Kidney (tissue), 14 donors: Measurements from ENCODE around the gene ZNF516. TPM values are rescaled to one million over a fixed set of nuclear protein-coding genes. Genes with fewer than 3 reads are reported as not detected.

Experiments
- DNase-seq, 5 donors: peaks; one replicate each; pipeline ENCODE4 v3.0.0-alpha.2; 2013 to 2020
- FAIRE-seq: peaks from 2 replicates; lab custom pipeline; 2012; peaks lifted over from hg19 to GRCh38; lab: Jason Lieb, UNC
- H3K27ac ChIP-seq, 2 donors: one replicate each; pipeline ENCODE4 v1.7.0; 2013; ENCODE audit warnings: low read depth in 2 of 2, low read length in 2 of 2, inconsistent platforms in 1 of 2
- H3K27me3 ChIP-seq: one replicate; pipeline ENCODE4 v1.7.1; 2013; ENCODE audit warnings: low read length, inconsistent platforms; ENCODE audit not compliant: control insufficient read depth, insufficient read depth
- H3K36me3 ChIP-seq, 3 donors: one replicate each; pipeline versions ENCODE4 v1.7.0 to v1.7.1; 2013; ENCODE audit warnings: low read length in 3 of 3, control low read depth in 1 of 3, inconsistent platforms in 1 of 3; ENCODE audit not compliant: insufficient read depth in 3 of 3, control insufficient read depth in 2 of 3
- H3K4me1 ChIP-seq, 3 donors: one replicate each; pipeline versions ENCODE4 v1.7.0 to v1.7.1; 2013; ENCODE audit warnings: low read length in 3 of 3, inconsistent platforms in 1 of 3, low read depth in 1 of 3; ENCODE audit not compliant: control insufficient read depth in 2 of 3, insufficient read depth in 2 of 3
- H3K4me3 ChIP-seq, 3 donors: one replicate each; pipeline versions ENCODE4 v1.7.0 to v1.8.1; 2013; ENCODE audit warnings: low read length in 3 of 3, control low read depth in 1 of 3, inconsistent platforms in 1 of 3
- H3K9ac ChIP-seq, 3 donors: one replicate each; pipeline versions ENCODE4 v1.7.0 to v1.7.1; 2013; ENCODE audit warnings: low read length in 3 of 3, control low read depth in 1 of 3, inconsistent platforms in 1 of 3
- H3K9me3 ChIP-seq, 3 donors: one replicate each; pipeline versions ENCODE4 v1.7.0 to v1.7.1; 2013; ENCODE audit warnings: low read length in 3 of 3, control low read depth in 1 of 3, inconsistent platforms in 1 of 3; ENCODE audit not compliant: control insufficient read depth in 2 of 3, insufficient read depth in 1 of 3
- CTCF ChIP-seq: IDR thresholded peaks from 3 replicates; pipeline ENCODE4 v1.5.1; 2012; ENCODE audit warnings: mild to moderate bottlenecking, moderate library complexity, borderline replicate concordance; ENCODE audit not compliant: insufficient read depth; ENCODE audit errors: extremely low read depth
- intact Hi-C: fragments of 100-400 bp; cut with DNase I; formaldehyde crosslinking; loops from one replicate; pipeline ENCODE4 v1.11.1; 2022
- polyA plus RNA-seq: library from polyadenylated mRNA; stranded (reverse); fragments of 350-450 nt; fragmentation: Illumina TruSeq; extraction: RNeasy Lipid Tissue Mini Kit (QIAGEN cat#74804); gene quantifications from one replicate; pipeline ENCODE4 v1.2.3, GENCODE V29; 2014; ENCODE audit warnings: low read depth, low replicate concordance; ENCODE audit not compliant: insufficient read depth
- total RNA-seq: library from RNA; stranded (reverse); fragmentation: NEBNext Ultra II Directional; extraction: Animal tissue kit (Norgen Biotek cat#: 25700); gene quantifications from one replicate; pipeline ENCODE4 v1.2.1, GENCODE V29; 2021
- donor health status: control.
- donor health status: control.
- donor health status: control.
- donor health status: control.
- donor health status: control.
- donor health status: DM: yes; HTN: yes; CAD: no.
- donor health status: Normal renal cell carcinoma (clear cell type).

ZNF516 gene
- total and polyA plus RNA-seq, 2 donors from 2014 or later, result 6.7 to 28.7 TPM

DNA sequence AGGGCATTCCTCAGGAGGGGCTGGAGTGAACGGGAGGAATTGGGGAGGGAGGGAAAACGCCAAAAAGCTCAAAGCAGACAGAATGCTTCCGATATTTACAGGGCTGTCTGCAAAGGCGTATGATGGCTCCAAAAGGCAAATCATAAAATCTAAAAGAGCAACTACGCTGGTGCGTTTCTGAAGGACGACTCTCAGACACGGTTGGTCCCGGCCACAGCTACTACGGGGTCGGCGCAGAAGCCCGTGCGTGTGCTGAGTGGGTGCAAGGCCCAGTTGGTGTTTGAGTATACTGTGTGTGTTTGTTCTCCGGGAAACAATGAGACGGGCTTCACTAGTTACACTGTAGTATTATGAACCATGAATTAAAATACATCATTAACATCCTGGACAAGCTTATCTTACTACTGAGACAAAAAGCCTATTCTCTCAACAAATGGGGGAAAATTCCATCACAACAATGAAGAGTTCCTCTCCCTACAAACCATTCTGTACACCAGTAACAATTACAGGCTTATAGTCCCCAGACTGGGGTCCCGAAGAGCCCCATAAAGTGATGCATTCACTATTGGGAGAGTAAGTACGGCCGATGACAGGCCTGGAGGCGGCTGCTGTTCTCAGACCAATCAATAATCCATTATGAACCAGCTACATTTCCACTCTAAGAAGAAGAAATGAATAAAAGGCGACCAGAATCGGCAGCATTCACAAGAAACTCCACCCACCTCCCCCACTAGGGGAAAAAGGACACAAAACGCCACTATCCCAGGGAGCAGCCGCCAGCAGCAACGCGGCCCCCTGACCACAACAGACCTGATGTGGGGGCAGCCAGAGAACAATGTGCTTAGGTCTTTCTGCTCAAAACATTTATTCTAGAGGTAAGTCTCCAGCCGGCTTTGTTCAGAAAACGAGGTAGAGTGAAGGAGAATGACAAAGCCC is 43.4 kb downstream of the ZNF516 start:
- Histone ChIP-seq H3K9ac (peak overlapping the region in 2 of 3 donors; percentile 10 to 28), H3K4me1 (peaks cover 10 to 29% (median 28%) of the 10 kb centered on the region in 3 donors), H3K36me3 (no peaks in the 10 kb centered on the region), H3K27me3 (no peaks in the 10 kb centered on the region), H3K9me3 (no peaks in the 10 kb centered on the region), H3K27ac (peak overlapping the region; percentile 76 to 84), H3K4me3 (peak overlapping the region; percentile 40 to 78 (median 61))
- no peak for TF ChIP-seq CTCF
- intact Hi-C loops, result no loop called here
- DNase-seq (peak in 4 of 5 donors; percentile 38 to 67 (median 47)), FAIRE-seq (no peak)

GRCh38 chr18:76450452-76451395 is 44.3 kb downstream of the ZNF516 start:
- DNase-seq, result peak; percentile 64 to 88 (median 80)
- Histone ChIP-seq H3K9me3 (no peaks in the 10 kb centered on the region), H3K4me1 (peaks cover 10 to 36% (median 35%) of the 10 kb centered on the region in 3 donors), H3K4me3 (peak overlapping the region; percentile 50 to 78 (median 61)), H3K27me3 (no peaks in the 10 kb centered on the region), H3K9ac (peak overlapping the region; percentile 6 to 59 (median 28)), H3K27ac (peak overlapping the region; percentile 76 to 84), H3K36me3 (no peaks in the 10 kb centered on the region)
- intact Hi-C loops, result no loop called here
- no peak for TF ChIP-seq CTCF
- no peak for FAIRE-seq

GRCh38 chr18:76449111-76449453 is 46.0 kb downstream of the ZNF516 start:
- Histone ChIP-seq H3K9me3 (no peaks in the 10 kb centered on the region), H3K27ac (peak overlapping the region in 1 of 2 donors; percentile 24), H3K36me3 (no peaks in the 10 kb centered on the region), H3K4me3 (no peak overlapping the region), H3K9ac (no peak overlapping the region), H3K4me1 (peaks cover 6 to 34% (median 32%) of the 10 kb centered on the region in 3 donors), H3K27me3 (no peaks in the 10 kb centered on the region)
- FAIRE-seq, result no peak
- DNase-seq, result peak in 1 of 5 donors; percentile 35
- TF ChIP-seq CTCF, result no peak
- intact Hi-C loops, result no loop called here
